ENCODE data around the gene SH3PXD2B.
A peak's percentile ranks its signal among the peaks of the same experiment; 100 is the strongest.
"Not testable (repeated sequence)": the region's sequence is repeated elsewhere in the genome, so short reads cannot be mapped to it uniquely, and the experiment has no call there.

SH3PXD2B gene

GRCh38 chr5:172417130-172417841, 37.0 kb downstream of the SH3PXD2B start:
- DNase-seq = no peak

GRCh38 chr5:172415362-172416275, 38.7 kb downstream of the SH3PXD2B start:
- peak; percentile 7 for DNase-seq

- DNase-seq = peak; percentile 17
These were observed 39.6 kb downstream of the SH3PXD2B start for GRCh38 chr5:172414531-172415361.

GRCh38 chr5:172413601-172414171, 40.6 kb downstream of the SH3PXD2B start:
- no peak for DNase-seq

- peak; percentile 95 for DNase-seq
These were observed 41.5 kb downstream of the SH3PXD2B start for GRCh38 chr5:172412724-172413286.

- DNase-seq = peak; percentile 84
These were observed 42.7 kb downstream of the SH3PXD2B start for GRCh38 chr5:172411484-172412072.

GRCh38 chr5:172410662-172411483, 43.5 kb downstream of the SH3PXD2B start:
- DNase-seq = peak; percentile 78

- peak; percentile 96 for DNase-seq
These were observed 44.2 kb downstream of the SH3PXD2B start for GRCh38 chr5:172410160-172410559.

GRCh38 chr5:172409477-172409876, 44.8 kb downstream of the SH3PXD2B start:
- peak; percentile 41 for DNase-seq

GRCh38 chr5:172407822-172408221, 46.5 kb downstream of the SH3PXD2B start:
- no peak for DNase-seq

GRCh38 chr5:172407241-172407691, 47.1 kb downstream of the SH3PXD2B start:
- peak; percentile 16 for DNase-seq

GRCh38 chr5:172405226-172406107, 48.9 kb downstream of the SH3PXD2B start:
- DNase-seq = no peak

GRCh38 chr5:172404746-172405145, 49.6 kb downstream of the SH3PXD2B start:
- DNase-seq = no peak

- DNase-seq = no peak
These were observed 50.5 kb downstream of the SH3PXD2B start for GRCh38 chr5:172403817-172404216.

GRCh38 chr5:172403189-172403796, 51.0 kb downstream of the SH3PXD2B start:
- DNase-seq = no peak

- DNase-seq = no peak
These were observed 51.7 kb downstream of the SH3PXD2B start for GRCh38 chr5:172402531-172403188.

- not testable (repeated sequence) for DNase-seq
These were observed 52.3 kb downstream of the SH3PXD2B start for GRCh38 chr5:172402031-172402430.

GRCh38 chr5:172399826-172400225, 54.5 kb downstream of the SH3PXD2B start:
- DNase-seq = no peak

- no peak for DNase-seq
These were observed 55.0 kb downstream of the SH3PXD2B start for GRCh38 chr5:172399336-172399735.

Measured in inflammatory macrophage treated with lipopolysaccharide for 4 hours (primary cell).